ENCODE data around the gene NPPB. TPM values are rescaled to one million over a fixed set of nuclear protein-coding genes. Genes with fewer than 3 reads are reported as not detected.

Gene NPPB
- total RNA-seq, 5 donors from 2014 or later (not counting 1 experiment from before 2014, with no cell fraction given): not detected

GRCh38 chr1:11847667-11848372 is 10.9 kb downstream of the NPPB start, which contains the start of gene NPPA:
Gene NPPA (minus strand): TSS chr1:11847783. CDS start chr1:11847684, 99 bp downstream.
- Histone ChIP-seq H3K4me1 (ENCODE audit: control insufficient read depth in 1 of 2, extremely low read depth in 1 of 2, insufficient read depth in 2 of 2, low read length in 2 of 2) (no peaks in the 10 kb centered on the region), H3K27ac (ENCODE audit: low read length) (no peak within 1 kb of the TSS), H3K4me3 (ENCODE audit: control insufficient read depth in 1 of 2, extremely low read depth in 1 of 2, low read length in 1 of 2) (no peak within 1 kb of the TSS), H3K36me3 (ENCODE audit: control insufficient read depth in 2 of 2, extremely low read depth in 1 of 2, insufficient read depth in 1 of 2, low read length in 1 of 2) (no peaks in the 10 kb centered on the region), H3K9me3 (no peaks in the 10 kb centered on the region), H3K27me3 (replicated peaks in 1 of 2; ENCODE audit: control insufficient read depth in 2 of 2, extremely low read depth in 1 of 2, insufficient read depth in 2 of 2, low read length in 1 of 2) (peaks cover 0 to 7% of the 10 kb centered on the region in 2 experiments)
- CTCF ChIA-PET: no interaction called here
- DNase-seq (no peak), ATAC-seq (replicated peaks in 1 of 4) (no peak)
- WGBS (ENCODE audit: insufficient coverage): 79% methylated on average over 9 of the region's 18 CpGs
- peaks cover 9 to 10% of the 10 kb centered on the region in 2 donors for H3K27me3 Mint-ChIP-seq
- H3K27ac Mint-ChIP-seq: no peak within 1 kb of the TSS
- POLR2A ChIA-PET: interaction anchor here in 1 of 2 donors (0.6 kb wide), 1 partner anchor 1720 kb away, joined by 3 read pairs; no protein-coding TSS in a partner anchor
- H3K4me1 Mint-ChIP-seq: peaks cover 0 to 6% (median 3%) of the 10 kb centered on the region in 3 donors
- H3K36me3 Mint-ChIP-seq: peaks cover 12% of the 10 kb centered on the region
- H3K4me3 Mint-ChIP-seq: no peak within 1 kb of the TSS
- no peaks in the 10 kb centered on the region for H3K9me3 Mint-ChIP-seq

DNA sequence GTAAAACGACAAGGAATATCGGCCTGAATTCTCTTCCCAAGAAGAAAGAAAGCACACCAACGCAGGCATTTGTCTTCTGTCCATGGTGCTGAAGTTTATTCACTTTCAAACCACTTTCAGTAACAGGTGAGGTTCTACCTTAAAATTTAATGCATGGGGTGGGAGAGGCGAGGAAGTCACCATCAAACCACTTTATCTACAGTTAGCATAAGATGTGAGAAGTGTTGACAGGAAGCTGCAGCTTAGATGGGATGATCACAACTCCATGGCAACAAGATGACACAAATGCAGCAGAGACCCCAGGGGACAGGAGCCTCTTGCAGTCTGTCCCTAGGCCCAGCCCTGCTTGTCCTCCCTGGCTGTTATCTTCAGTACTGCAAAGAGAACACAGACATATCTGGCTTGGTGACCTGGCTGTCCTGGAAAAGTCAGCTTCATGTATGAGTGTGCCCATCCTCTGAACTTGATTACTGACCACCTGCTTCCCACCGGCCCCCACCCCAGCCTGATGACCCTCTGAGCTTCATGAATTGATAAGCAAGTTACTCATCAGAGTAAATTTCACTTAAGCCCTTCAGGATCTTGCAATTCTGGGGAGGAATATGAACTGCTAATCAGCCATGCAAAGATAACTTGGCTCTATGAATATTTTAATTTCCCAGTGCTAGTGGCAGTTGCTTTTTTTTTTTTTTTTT is 13.0 kb downstream of the NPPB start:
- Histone ChIP-seq H3K9me3 (no peaks in the 10 kb centered on the region), H3K36me3 (ENCODE audit: control insufficient read depth in 2 of 2, extremely low read depth in 1 of 2, insufficient read depth in 1 of 2, low read length in 1 of 2) (peaks cover 8 to 15% of the 10 kb centered on the region in 2 donors), H3K4me1 (ENCODE audit: control insufficient read depth in 1 of 2, extremely low read depth in 1 of 2, insufficient read depth in 2 of 2, low read length in 2 of 2) (no peaks in the 10 kb centered on the region), H3K4me3 (ENCODE audit: control insufficient read depth in 1 of 2, extremely low read depth in 1 of 2, low read length in 1 of 2) (no peak overlapping the region), H3K27ac (ENCODE audit: low read length) (no peak overlapping the region), H3K27me3 (replicated peaks in 1 of 2; ENCODE audit: control insufficient read depth in 2 of 2, extremely low read depth in 1 of 2, insufficient read depth in 2 of 2, low read length in 1 of 2) (no peaks in the 10 kb centered on the region)
- H3K4me3 Mint-ChIP-seq: no peak overlapping the region
- H3K4me1 Mint-ChIP-seq: peaks cover 0 to 6% (median 6%) of the 10 kb centered on the region in 3 donors
- peak in 3 of 35 experiments; percentile 2 to 45 (median 8) for DNase-seq
- ChIA-PET CTCF (interaction anchor here in 1 of 2 donors (0.7 kb wide), 1 partner anchor 571 kb away, joined by 3 read pairs; no protein-coding TSS in a partner anchor), POLR2A (interaction anchor here in 1 of 2 donors (0.7 kb wide), 1 partner anchor 375 kb away, joined by 3 read pairs; no protein-coding TSS in a partner anchor)
- 40% methylated on average over 1 of the region's 5 CpGs for WGBS (ENCODE audit: insufficient coverage)
- H3K27ac Mint-ChIP-seq: no peak overlapping the region
- no peaks in the 10 kb centered on the region for H3K27me3 Mint-ChIP-seq
- peak in 1 of 4 experiments; percentile 61 for ATAC-seq (replicated peaks in 1 of 4)
- H3K9me3 Mint-ChIP-seq: no peaks in the 10 kb centered on the region
- H3K36me3 Mint-ChIP-seq: peaks cover 27% of the 10 kb centered on the region

- H3K27me3 Mint-ChIP-seq: no peaks in the 10 kb centered on the region
- no peaks in the 10 kb centered on the region for H3K9me3 Mint-ChIP-seq
- H3K4me3 ChIP-seq (ENCODE audit: control insufficient read depth in 1 of 2, extremely low read depth in 1 of 2, low read length in 1 of 2): no peak overlapping the region
- peaks cover 40% of the 10 kb centered on the region for H3K36me3 Mint-ChIP-seq
- peaks cover 6 to 15% (median 8%) of the 10 kb centered on the region in 3 donors for H3K4me1 Mint-ChIP-seq
- no peaks in the 10 kb centered on the region for H3K4me1 ChIP-seq (ENCODE audit: control insufficient read depth in 1 of 2, extremely low read depth in 1 of 2, insufficient read depth in 2 of 2, low read length in 2 of 2)
- peaks cover 18 to 41% of the 10 kb centered on the region in 2 donors for H3K36me3 ChIP-seq (ENCODE audit: control insufficient read depth in 2 of 2, extremely low read depth in 1 of 2, insufficient read depth in 1 of 2, low read length in 1 of 2)
- CTCF ChIA-PET: interaction anchor here (0.6 to 1.1 kb wide), 2 partner anchors 18 to 843 kb away, joined by 3 to 8 read pairs; no protein-coding TSS in a partner anchor
- DNase-seq: no peak
- POLR2A ChIA-PET: no interaction called here
- no peak overlapping the region for H3K27ac Mint-ChIP-seq
- no peaks in the 10 kb centered on the region for H3K27me3 ChIP-seq (replicated peaks in 1 of 2; ENCODE audit: control insufficient read depth in 2 of 2, extremely low read depth in 1 of 2, insufficient read depth in 2 of 2, low read length in 1 of 2)
- no peak overlapping the region for H3K4me3 Mint-ChIP-seq
- H3K9me3 ChIP-seq: no peaks in the 10 kb centered on the region
- no peak overlapping the region for H3K27ac ChIP-seq (ENCODE audit: low read length)
- 67% methylated on average over 16 of the region's 19 CpGs for WGBS (ENCODE audit: insufficient coverage)
- no peak for ATAC-seq (replicated peaks in 1 of 4)
Measured at GRCh38 chr1:11842154-11843041, 16.3 kb downstream of the NPPB start.

DNA sequence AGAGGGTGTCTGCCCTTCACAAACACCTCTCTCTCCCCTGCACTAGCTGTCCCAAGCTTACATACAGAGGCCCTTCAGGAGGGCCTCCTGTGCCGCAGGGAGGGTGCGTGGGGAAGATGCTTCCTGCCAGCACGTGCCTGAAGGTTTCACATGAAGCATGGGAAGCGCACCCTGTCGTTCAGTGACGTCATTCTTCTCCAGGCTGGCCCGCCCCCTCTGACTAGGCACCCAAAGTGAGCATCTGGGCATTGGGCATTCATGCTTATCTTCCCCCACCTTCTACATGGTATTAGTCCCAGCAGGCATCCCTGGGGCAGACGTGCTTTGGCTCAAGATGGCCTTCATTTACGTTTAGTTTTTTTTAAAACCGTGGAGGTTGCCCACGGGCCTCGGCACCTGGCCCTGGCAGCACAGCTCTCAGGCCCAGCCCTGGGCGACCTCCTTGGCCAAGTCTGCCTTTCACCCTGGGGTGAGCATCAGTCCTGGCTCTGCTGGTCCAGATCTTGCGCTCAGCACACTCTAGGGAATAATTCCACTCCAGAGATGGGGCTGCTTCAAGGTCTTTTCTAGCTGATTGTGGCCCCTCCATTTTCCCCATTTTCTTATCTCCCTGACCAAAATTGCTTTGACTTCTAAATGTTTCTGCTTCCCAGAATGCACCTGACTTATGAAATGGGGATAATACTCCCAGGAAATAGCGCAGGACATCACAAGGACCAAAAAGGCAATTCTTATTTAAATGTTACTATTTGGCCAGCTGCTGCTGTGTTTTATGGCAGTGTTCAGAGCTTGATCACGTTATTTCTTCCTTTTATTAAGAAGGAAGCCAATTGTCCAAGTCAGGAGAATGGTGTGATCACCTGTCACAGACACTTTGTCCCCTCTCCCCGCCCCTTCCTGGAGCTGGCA is 17.2 kb downstream of the NPPB start:
- ATAC-seq (replicated peaks in 1 of 4): no peak
- ChIA-PET POLR2A (interaction anchor here in 1 of 2 donors (0.5 to 0.6 kb wide), 2 partner anchors 90 to 141 kb away, joined by 3 to 4 read pairs; no protein-coding TSS in a partner anchor), CTCF (interaction anchor here (0.6 to 1.1 kb wide), 2 partner anchors 17 to 842 kb away, joined by 3 to 8 read pairs; no protein-coding TSS in a partner anchor)
- no peak overlapping the region for H3K27ac Mint-ChIP-seq
- peaks cover 6 to 15% (median 8%) of the 10 kb centered on the region in 3 donors for H3K4me1 Mint-ChIP-seq
- 94% methylated on average over 14 of the region's 17 CpGs for WGBS (ENCODE audit: insufficient coverage)
- Histone ChIP-seq H3K36me3 (ENCODE audit: control insufficient read depth in 2 of 2, extremely low read depth in 1 of 2, insufficient read depth in 1 of 2, low read length in 1 of 2) (peaks cover 26 to 50% of the 10 kb centered on the region in 2 donors), H3K27ac (ENCODE audit: low read length) (no peak overlapping the region), H3K4me3 (ENCODE audit: control insufficient read depth in 1 of 2, extremely low read depth in 1 of 2, low read length in 1 of 2) (no peak overlapping the region), H3K27me3 (replicated peaks in 1 of 2; ENCODE audit: control insufficient read depth in 2 of 2, extremely low read depth in 1 of 2, insufficient read depth in 2 of 2, low read length in 1 of 2) (no peaks in the 10 kb centered on the region), H3K4me1 (ENCODE audit: control insufficient read depth in 1 of 2, extremely low read depth in 1 of 2, insufficient read depth in 2 of 2, low read length in 2 of 2) (no peaks in the 10 kb centered on the region), H3K9me3 (no peaks in the 10 kb centered on the region)
- H3K36me3 Mint-ChIP-seq: peaks cover 43% of the 10 kb centered on the region
- no peaks in the 10 kb centered on the region for H3K27me3 Mint-ChIP-seq
- H3K4me3 Mint-ChIP-seq: no peak overlapping the region
- no peak for DNase-seq
- no peaks in the 10 kb centered on the region for H3K9me3 Mint-ChIP-seq

DNA sequence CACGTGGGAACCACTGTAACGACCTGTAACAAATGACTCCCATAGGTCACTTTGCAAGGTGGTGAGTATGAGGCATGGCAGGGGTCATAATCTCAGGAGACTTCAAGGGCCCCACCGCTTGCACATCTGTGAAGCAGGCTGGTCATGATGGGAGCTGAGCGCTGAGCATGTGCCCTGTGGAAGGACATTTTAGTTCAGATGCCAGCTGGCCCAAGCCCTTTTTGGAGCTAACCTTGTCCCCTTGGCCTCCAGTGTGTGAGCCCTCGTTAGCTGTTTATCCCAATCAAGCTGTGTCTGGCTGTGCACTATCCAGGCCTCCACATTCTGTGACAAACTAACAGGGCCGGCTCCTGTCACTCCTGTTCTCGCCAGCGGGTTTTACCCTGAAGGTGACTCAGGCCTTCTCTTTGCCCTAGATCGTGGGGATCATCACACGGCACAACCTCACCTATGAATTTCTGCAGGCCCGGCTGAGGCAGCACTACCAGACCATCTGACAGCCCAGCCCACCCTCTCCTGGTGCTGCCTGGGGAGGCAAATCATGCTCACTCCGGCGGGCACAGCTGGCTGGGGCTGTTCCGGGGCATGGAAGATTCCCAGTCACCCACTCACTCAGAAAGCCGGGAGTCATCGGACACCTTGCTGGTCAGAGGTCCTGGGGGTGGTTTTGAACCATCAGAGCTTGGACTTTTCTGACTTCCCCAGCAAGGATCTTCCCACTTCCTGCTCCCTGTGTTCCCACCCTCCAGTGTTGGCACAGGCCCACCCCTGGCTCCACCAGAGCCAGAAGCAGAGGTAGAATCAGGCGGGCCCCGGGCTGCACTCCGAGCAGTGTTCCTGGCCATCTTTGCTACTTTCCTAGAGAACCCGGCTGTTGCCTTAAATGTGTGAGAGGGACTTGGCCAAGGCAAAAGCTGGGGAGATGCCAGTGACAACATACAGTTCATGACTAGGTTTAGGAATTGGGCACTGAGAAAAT is 18.7 kb downstream of the NPPB start:
- no peak overlapping the region for H3K27ac Mint-ChIP-seq
- no peak overlapping the region for H3K27ac ChIP-seq (ENCODE audit: low read length)
- peaks cover 39 to 63% of the 10 kb centered on the region in 2 donors for H3K36me3 ChIP-seq (ENCODE audit: control insufficient read depth in 2 of 2, extremely low read depth in 1 of 2, insufficient read depth in 1 of 2, low read length in 1 of 2)
- POLR2A ChIA-PET: interaction anchor here (0.6 to 2.6 kb wide), 2 partner anchors 15 to 68 kb away, joined by 5 to 7 read pairs; no protein-coding TSS in a partner anchor
- DNase-seq (no peak), ATAC-seq (replicated peaks in 1 of 4) (no peak)
- CTCF ChIA-PET: interaction anchor here in 1 of 2 donors (0.6 kb wide), 1 partner anchor 12 kb away, joined by 7 read pairs; no protein-coding TSS in a partner anchor
- no peaks in the 10 kb centered on the region for H3K27me3 Mint-ChIP-seq
- no peaks in the 10 kb centered on the region for H3K27me3 ChIP-seq (replicated peaks in 1 of 2; ENCODE audit: control insufficient read depth in 2 of 2, extremely low read depth in 1 of 2, insufficient read depth in 2 of 2, low read length in 1 of 2)
- H3K9me3 Mint-ChIP-seq: no peaks in the 10 kb centered on the region
- peaks cover 4 to 9% (median 6%) of the 10 kb centered on the region in 3 donors for H3K4me1 Mint-ChIP-seq
- H3K4me1 ChIP-seq (ENCODE audit: control insufficient read depth in 1 of 2, extremely low read depth in 1 of 2, insufficient read depth in 2 of 2, low read length in 2 of 2): no peaks in the 10 kb centered on the region
- H3K36me3 Mint-ChIP-seq: peaks cover 42% of the 10 kb centered on the region
- no peak overlapping the region for H3K4me3 ChIP-seq (ENCODE audit: control insufficient read depth in 1 of 2, extremely low read depth in 1 of 2, low read length in 1 of 2)
- 95% methylated on average over 12 of the region's 20 CpGs for WGBS (ENCODE audit: insufficient coverage)
- no peak overlapping the region for H3K4me3 Mint-ChIP-seq
- no peaks in the 10 kb centered on the region for H3K9me3 ChIP-seq
